WI38 (cell line): ENCODE results near the gene SLIT1.

ENCODE experiments used
- H3K4me3 ChIP-seq: 2 replicates; pipeline ENCODE4 v1.5.1; 2011; ENCODE audit warnings: low read depth, mild to moderate bottlenecking, control low read depth, low read length
- CTCF ChIP-seq: IDR thresholded peaks from 2 replicates; pipeline ENCODE4 v1.5.1; 2012; ENCODE audit warnings: low read depth, mild to moderate bottlenecking, control low read depth, low read length

The SLIT1 gene

GRCh38 chr10:97062456-97062855 lies 123.3 kb downstream of the SLIT1 start:
- no peak for TF ChIP-seq CTCF

GRCh38 chr10:97062046-97062445 lies 123.7 kb downstream of the SLIT1 start:
- no peak overlapping the region for H3K4me3 ChIP-seq
- TF ChIP-seq CTCF, result no peak

More at GRCh38 chr10:97062456-97062855, 123.3 kb downstream of the SLIT1 start:
- H3K4me3 ChIP-seq, result no peak overlapping the region

- no peak for TF ChIP-seq CTCF
- no peak overlapping the region for H3K4me3 ChIP-seq
Observed at GRCh38 chr10:97061423-97061822, 124.3 kb downstream of the SLIT1 start.

- no peak overlapping the region for H3K4me3 ChIP-seq
- no peak for TF ChIP-seq CTCF
Observed at GRCh38 chr10:97060441-97061084, 125.2 kb downstream of the SLIT1 start.

- H3K4me3 ChIP-seq, result no peak overlapping the region
- TF ChIP-seq CTCF, result no peak
Observed at GRCh38 chr10:97059872-97060205, 125.9 kb downstream of the SLIT1 start.

GRCh38 chr10:97059006-97059871 lies 126.5 kb downstream of the SLIT1 start:
- no peak overlapping the region for H3K4me3 ChIP-seq
- no peak for TF ChIP-seq CTCF

GRCh38 chr10:97058521-97058920 lies 127.2 kb downstream of the SLIT1 start:
- H3K4me3 ChIP-seq, result no peak overlapping the region
- TF ChIP-seq CTCF, result no peak
